Right forelimb (tissue), 1 donor: ENCODE results near the gene FAM236D.
"Not testable (repeated sequence)": the region's sequence is repeated elsewhere in the genome, so short reads cannot be mapped to it uniquely, and the experiment has no call there.

ENCODE experiments used
- DNase-seq: peaks from one replicate; pipeline ENCODE4 v3.0.0-alpha.2; 2018

The FAM236D gene

GRCh38 chrX:72808110-72808509 lies at the start of gene FAM236D:
Gene FAM236D (minus strand): TSS chrX:72808210. CDS start chrX:72808110, 100 bp downstream.
- not testable (repeated sequence) for DNase-seq

GRCh38 chrX:72837532-72837931 lies 29.5 kb upstream of the FAM236D start:
- DNase-seq = not testable (repeated sequence)

GRCh38 chrX:72830701-72831100 lies 22.7 kb upstream of the FAM236D start:
- not testable (repeated sequence) for DNase-seq

DNA sequence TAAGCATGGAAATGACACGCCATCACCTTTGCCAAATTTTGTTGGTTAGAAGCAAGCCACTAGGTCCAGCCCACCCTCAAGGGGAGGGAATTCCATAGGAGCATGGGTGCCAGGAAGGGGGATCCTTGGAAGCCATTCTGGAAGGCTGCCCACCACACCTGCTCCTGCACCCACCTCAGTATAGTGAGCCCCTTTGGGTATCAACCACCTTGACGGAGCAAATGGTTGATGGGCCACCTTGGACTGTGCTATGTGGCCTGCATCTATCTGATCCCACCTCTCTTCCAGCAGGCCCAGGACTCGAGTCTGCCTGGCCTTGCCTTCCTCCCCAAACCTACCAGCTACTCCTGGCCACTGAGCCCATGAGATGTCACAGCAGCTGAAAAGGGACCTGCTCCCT lies 17.6 kb downstream of the FAM236D start:
- DNase-seq = not testable (repeated sequence)

GRCh38 chrX:72788142-72788541 lies 19.9 kb downstream of the FAM236D start:
- DNase-seq = not testable (repeated sequence)

- DNase-seq = not testable (repeated sequence)
Observed at GRCh38 chrX:72783964-72784363, 24.0 kb downstream of the FAM236D start.

DNA sequence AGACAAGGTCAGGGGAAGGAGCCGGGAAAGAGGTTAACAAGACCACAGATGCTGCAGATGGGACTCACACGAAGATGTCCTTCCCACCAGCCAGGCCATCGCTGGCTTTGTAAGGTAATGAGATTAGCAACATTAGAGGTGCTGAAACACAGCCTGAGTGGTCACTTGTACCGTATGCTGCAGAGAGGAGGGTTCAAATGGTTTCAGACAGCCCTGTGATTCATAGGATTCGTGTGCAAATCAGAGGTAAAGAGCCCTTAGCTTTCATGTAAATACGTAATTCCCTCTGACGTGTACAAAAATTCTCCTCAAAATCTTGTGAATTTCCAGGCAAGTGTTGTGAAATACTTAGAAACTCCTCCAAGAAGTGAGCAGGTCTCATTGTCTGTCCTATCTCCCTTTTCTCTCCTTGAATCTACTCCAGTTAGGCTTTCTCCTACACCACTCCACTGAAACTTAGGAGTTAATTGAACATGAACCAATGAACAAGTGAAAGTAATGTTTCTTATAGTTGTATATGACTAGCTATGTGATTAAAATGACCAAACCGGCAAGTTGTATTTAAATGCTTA lies 24.6 kb downstream of the FAM236D start:
- not testable (repeated sequence) for DNase-seq

DNA sequence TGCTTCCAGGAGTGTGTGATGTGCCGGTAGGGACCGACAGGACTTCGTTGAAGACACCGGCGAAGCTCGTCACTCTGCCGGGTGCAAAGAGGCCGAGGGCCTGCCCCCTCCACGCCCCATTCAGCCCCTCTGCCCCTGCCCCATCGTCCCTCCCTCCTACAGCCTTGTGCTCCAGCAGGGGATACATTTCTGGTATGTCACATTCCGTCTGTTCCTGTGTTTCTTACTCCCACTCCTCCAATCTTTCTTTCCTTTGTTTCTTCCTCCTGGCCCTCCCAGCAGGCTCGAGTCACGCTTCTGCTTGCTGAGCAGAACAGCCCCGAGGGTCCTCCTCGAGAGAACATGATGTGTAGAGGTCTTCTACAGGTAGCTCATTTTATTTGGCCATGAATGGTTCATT lies 25.4 kb downstream of the FAM236D start, which contains the start of gene FAM236B:
Gene FAM236B, minus strand, starts transcription at position 101 of the 400 bp plus-strand sequence. Its CDS starts 100 bp downstream, at position 1.
- not testable (repeated sequence) for DNase-seq

GRCh38 chrX:72778146-72778545 lies 29.9 kb downstream of the FAM236D start:
- not testable (repeated sequence) for DNase-seq

DNA sequence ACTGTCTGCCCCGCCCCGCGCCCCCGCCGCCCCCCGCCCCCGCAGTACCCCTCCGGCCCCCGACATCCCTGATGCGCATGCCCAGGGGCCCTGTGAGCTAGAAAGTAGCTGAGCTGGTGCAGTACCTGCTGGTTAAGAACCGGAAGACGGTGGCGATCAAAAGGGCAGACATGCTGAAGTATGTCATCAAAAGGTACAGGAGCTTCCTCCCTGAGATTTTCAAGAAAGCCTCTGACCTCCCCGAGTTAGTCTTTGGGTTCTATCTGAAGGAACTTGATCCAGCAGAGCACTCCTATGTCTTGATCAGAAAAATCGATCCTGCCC lies 30.6 kb downstream of the FAM236D start:
- not testable (repeated sequence) for DNase-seq

GRCh38 chrX:72776653-72777466 lies 31.1 kb downstream of the FAM236D start, which contains the start of gene DMRTC1B:
Gene DMRTC1B (plus strand): TSS chrX:72776890. CDS start chrX:72845136, 68,246 bp downstream.
- not testable (repeated sequence) for DNase-seq

GRCh38 chrX:72760454-72760853 lies 47.6 kb downstream of the FAM236D start:
- not testable (repeated sequence) for DNase-seq
